Naive thymus-derived CD4-positive, alpha-beta T cell (primary cell): ENCODE data around the gene XYLT1. TPM values are rescaled to one million over a fixed set of nuclear protein-coding genes. Genes with fewer than 3 reads are reported as not detected.
A peak's percentile ranks its signal among the peaks of the same experiment; 100 is the strongest.

Experiments
- ATAC-seq: fragments of 150-1000 bp; cut with Tn5 transposase; 2 replicates; pipeline ENCODE4 v1.10.0; 2021; ENCODE audit warnings: mild to moderate bottlenecking, moderate library complexity
- CTCF ChIA-PET: fragments of 350-600 bp; sonication (Branson Sonifier 250); formaldehyde crosslinking; loops from one replicate; lab custom pipeline; 2021; ENCODE audit warnings: antibody characterized with exemption; lab: Charles Lee
- POLR2A ChIA-PET: fragments of 350-600 bp; sonication (Branson Sonifier 250); formaldehyde crosslinking; loops from one replicate; lab custom pipeline; 2021; ENCODE audit warnings: antibody characterized with exemption, inconsistent platforms; lab: Charles Lee
- DNase-seq, 9 donors: peaks; one replicate each; pipeline versions ENCODE4 v3.0.0 to v3.0.0-alpha.2; 2020 to 2022; ENCODE audit warnings: mixed read lengths in 1 of 9
- H3K27ac ChIP-seq: one replicate; pipeline ENCODE4 v1.7.0; 2013; ENCODE audit warnings: mild to moderate bottlenecking, low read depth, low read length, moderate library complexity
- H3K27me3 ChIP-seq, 2 donors: one replicate each; pipeline ENCODE4 v1.7.0; 2013; ENCODE audit warnings: low read length in 2 of 2, mild to moderate bottlenecking in 2 of 2, moderate library complexity in 2 of 2; ENCODE audit not compliant: control insufficient read depth in 2 of 2, insufficient read depth in 2 of 2
- H3K36me3 ChIP-seq, 3 experiments: 1 replicate in 2 of 3; 2 replicates in 1 of 3; pipeline ENCODE4 v1.7.0; 2013; ENCODE audit warnings: low read length in 3 of 3, mild to moderate bottlenecking in 3 of 3, moderate library complexity in 1 of 3; ENCODE audit not compliant: insufficient read depth in 3 of 3, control insufficient read depth in 2 of 3
- H3K4me1 ChIP-seq, 2 donors: one replicate each; pipeline ENCODE4 v1.7.0; 2013; ENCODE audit warnings: low read length in 2 of 2, mild to moderate bottlenecking in 2 of 2, moderate library complexity in 1 of 2; ENCODE audit not compliant: control insufficient read depth in 2 of 2, insufficient read depth in 2 of 2
- H3K4me3 ChIP-seq: 2 replicates; pipeline ENCODE4 v1.7.0; 2013; ENCODE audit warnings: mild to moderate bottlenecking, low read length
- H3K9me3 ChIP-seq, 3 experiments: 1 replicate in 2 of 3; 2 replicates in 1 of 3; pipeline ENCODE4 v1.7.0; 2013; ENCODE audit warnings: low read length in 3 of 3; ENCODE audit not compliant: control insufficient read depth in 2 of 3
- H3K27ac Mint-ChIP-seq, 9 donors: one replicate each; pipeline ENCODE4 v1.8.0; 2020 to 2022; ENCODE audit warnings: mixed read lengths in 9 of 9, mild to moderate bottlenecking in 8 of 9, moderate library complexity in 5 of 9, inconsistent platforms in 2 of 9
- H3K27me3 Mint-ChIP-seq, 5 donors: one replicate each; pipeline ENCODE4 v1.8.0; 2021 to 2022; ENCODE audit warnings: mixed read lengths in 5 of 5, mild to moderate bottlenecking in 1 of 5
- H3K36me3 Mint-ChIP-seq, 5 donors: one replicate each; pipeline ENCODE4 v1.8.0; 2020 to 2022; ENCODE audit warnings: mixed read lengths in 5 of 5, mild to moderate bottlenecking in 3 of 5, inconsistent platforms in 1 of 5
- H3K4me1 Mint-ChIP-seq, 7 donors: one replicate each; pipeline ENCODE4 v1.8.0; 2020 to 2022; ENCODE audit warnings: mixed read lengths in 7 of 7, mild to moderate bottlenecking in 3 of 7, inconsistent platforms in 1 of 7
- H3K4me3 Mint-ChIP-seq, 10 donors: one replicate each; pipeline ENCODE4 v1.8.0; 2020 to 2022; ENCODE audit warnings: mild to moderate bottlenecking in 10 of 10, mixed read lengths in 10 of 10, moderate library complexity in 6 of 10, inconsistent platforms in 2 of 10
- H3K9me3 Mint-ChIP-seq, 11 donors: one replicate each; pipeline ENCODE4 v1.8.0; 2020 to 2022; ENCODE audit warnings: mixed read lengths in 11 of 11, mild to moderate bottlenecking in 4 of 11, inconsistent platforms in 1 of 11, moderate library complexity in 1 of 11
- intact Hi-C, 2 donors: fragments of 100-400 bp; cut with micrococcal nuclease; formaldehyde crosslinking; loops; one replicate each; pipeline ENCODE4 v1.15.1; 2023
- polyA plus RNA-seq, 2 donors: library from polyadenylated mRNA; unstranded; fragments of 300-500 nt; fragmentation: Illumina TruSeq; gene quantifications; one replicate each; pipeline ENCODE4 v1.2.3, GENCODE V29; 2021
- total RNA-seq, 6 experiments: library from RNA in 5 of 6; stranded (reverse) in 5 of 6; gene quantifications; 1 replicate in 5 of 6; 2 replicates in 1 of 6; pipeline ENCODE4 v1.2.3 and lab custom pipeline; 2021 to 2026

Gene XYLT1
- total and polyA plus RNA-seq, 7 experiments from 2014 or later: 1.9 to 50.4 (median 37.9) TPM

- no peak overlapping the region for H3K4me3 ChIP-seq
- no peak overlapping the region for H3K4me3 Mint-ChIP-seq
- ChIA-PET CTCF (no interaction called here), POLR2A (no interaction called here)
- no peaks in the 10 kb centered on the region for H3K9me3 ChIP-seq
- peaks cover 44 to 81% (median 76%) of the 10 kb centered on the region in 7 donors for H3K4me1 Mint-ChIP-seq
- H3K27me3 ChIP-seq: no peaks in the 10 kb centered on the region
- peaks cover 9 to 65% (median 14%) of the 10 kb centered on the region in 5 donors for H3K36me3 Mint-ChIP-seq
- no peaks in the 10 kb centered on the region for H3K27me3 Mint-ChIP-seq
- H3K27ac Mint-ChIP-seq: peak overlapping the region in 3 of 9 donors; percentile 38 to 59 (median 41)
- H3K4me1 ChIP-seq: peaks cover 3 to 31% of the 10 kb centered on the region in 2 donors
- DNase-seq: no peak
- ATAC-seq: peak; percentile 20
- no peaks in the 10 kb centered on the region for H3K36me3 ChIP-seq
- intact Hi-C loops: loop anchor here in 1 of 2 donors (2.0 kb wide), 2 partner anchors 15 to 17 kb away; no protein-coding TSS in a partner anchor
- H3K27ac ChIP-seq: no peak overlapping the region
- peaks cover 0 to 2% (median 0%) of the 10 kb centered on the region in 11 donors for H3K9me3 Mint-ChIP-seq
These were observed 117.2 kb downstream of the XYLT1 start for GRCh38 chr16:17353561-17353960.

GRCh38 chr16:17351441-17352035 is 119.2 kb downstream of the XYLT1 start:
- no peaks in the 10 kb centered on the region for H3K27me3 Mint-ChIP-seq

GRCh38 chr16:17350207-17350606 is 120.6 kb downstream of the XYLT1 start:
- CTCF ChIA-PET: no interaction called here
- no peak overlapping the region for H3K27ac ChIP-seq

More at GRCh38 chr16:17351441-17352035, 119.2 kb downstream of the XYLT1 start:
- intact Hi-C loops: loop anchor here in 1 of 2 donors (2.0 kb wide), 2 partner anchors 15 to 17 kb away; no protein-coding TSS in a partner anchor
- no peaks in the 10 kb centered on the region for H3K27me3 ChIP-seq
- DNase-seq (peak in 1 of 9 donors; percentile 14), ATAC-seq (no peak)
- ChIA-PET CTCF (interaction anchor here (0.7 to 2.2 kb wide), 4 partner anchors 18 to 112 kb away, joined by 5 to 7 read pairs (median 6); no protein-coding TSS in a partner anchor), POLR2A (interaction anchor here (0.9 to 1.4 kb wide), 3 partner anchors 10 to 19 kb away, joined by 4 to 7 read pairs (median 6); no protein-coding TSS in a partner anchor)
- no peak overlapping the region for H3K27ac ChIP-seq
- peak overlapping the region in 4 of 10 donors; percentile 20 to 27 (median 24) for H3K4me3 Mint-ChIP-seq
- H3K36me3 ChIP-seq: no peaks in the 10 kb centered on the region
- peaks cover 46 to 82% (median 78%) of the 10 kb centered on the region in 7 donors for H3K4me1 Mint-ChIP-seq
- H3K9me3 ChIP-seq: no peaks in the 10 kb centered on the region
- H3K4me1 ChIP-seq: peaks cover 10 to 35% of the 10 kb centered on the region in 2 donors
- peak overlapping the region in 6 of 9 donors; percentile 47 to 90 (median 60) for H3K27ac Mint-ChIP-seq
- no peaks in the 10 kb centered on the region for H3K9me3 Mint-ChIP-seq
- H3K4me3 ChIP-seq: no peak overlapping the region
- H3K36me3 Mint-ChIP-seq: peaks cover 4 to 61% (median 10%) of the 10 kb centered on the region in 5 donors

GRCh38 chr16:17348826-17349225 is 121.9 kb downstream of the XYLT1 start:
- peaks cover 56 to 92% (median 82%) of the 10 kb centered on the region in 7 donors for H3K4me1 Mint-ChIP-seq
- intact Hi-C loops: loop anchor here in 1 of 2 donors (5.0 to 10.0 kb wide), 3 partner anchors 33 to 114 kb away; no protein-coding TSS in a partner anchor

More at GRCh38 chr16:17350207-17350606, 120.6 kb downstream of the XYLT1 start:
- Mint-ChIP-seq H3K27me3 (no peaks in the 10 kb centered on the region), H3K4me1 (peaks cover 49 to 90% (median 78%) of the 10 kb centered on the region in 7 donors), H3K9me3 (no peaks in the 10 kb centered on the region), H3K36me3 (peaks cover 4 to 58% (median 10%) of the 10 kb centered on the region in 5 donors), H3K4me3 (peak overlapping the region in 1 of 10 donors; percentile 14), H3K27ac (peak overlapping the region in 3 of 9 donors; percentile 15 to 62 (median 21))
- no peak for DNase-seq
- no peak overlapping the region for H3K4me3 ChIP-seq
- intact Hi-C loops: no loop called here
- H3K36me3 ChIP-seq: no peaks in the 10 kb centered on the region
- POLR2A ChIA-PET: interaction anchor here (1.3 kb wide), 1 partner anchor 11 kb away, joined by 6 read pairs; no protein-coding TSS in a partner anchor
- no peaks in the 10 kb centered on the region for H3K27me3 ChIP-seq
- peak; percentile 59 for ATAC-seq
- H3K4me1 ChIP-seq: peaks cover 14 to 44% of the 10 kb centered on the region in 2 donors
- no peaks in the 10 kb centered on the region for H3K9me3 ChIP-seq

GRCh38 chr16:17348042-17348783 is 122.5 kb downstream of the XYLT1 start:
- Histone ChIP-seq H3K27ac (no peak overlapping the region), H3K4me3 (no peak overlapping the region), H3K9me3 (no peaks in the 10 kb centered on the region), H3K36me3 (no peaks in the 10 kb centered on the region), H3K27me3 (no peaks in the 10 kb centered on the region), H3K4me1 (peaks cover 22 to 55% of the 10 kb centered on the region in 2 donors)
- intact Hi-C loops: loop anchor here in 1 of 2 donors (5.0 to 10.0 kb wide), 3 partner anchors 34 to 113 kb away; no protein-coding TSS in a partner anchor
- ChIA-PET CTCF (interaction anchor here (1.8 kb wide), 1 partner anchor 22 kb away, joined by 4 read pairs; no protein-coding TSS in a partner anchor), POLR2A (interaction anchor here (1.2 kb wide), 1 partner anchor 21 kb away, joined by 3 read pairs; no protein-coding TSS in a partner anchor)
- ATAC-seq (no peak), DNase-seq (no peak)
- H3K27me3 Mint-ChIP-seq: no peaks in the 10 kb centered on the region
- H3K4me1 Mint-ChIP-seq: peaks cover 57 to 93% (median 81%) of the 10 kb centered on the region in 7 donors
- peaks cover 0 to 47% (median 10%) of the 10 kb centered on the region in 5 donors for H3K36me3 Mint-ChIP-seq
- H3K27ac Mint-ChIP-seq: peak overlapping the region in 8 of 9 donors; percentile 66 to 98 (median 81)
- H3K4me3 Mint-ChIP-seq: peak overlapping the region in 7 of 10 donors; percentile 19 to 71 (median 59)
- no peaks in the 10 kb centered on the region for H3K9me3 Mint-ChIP-seq

More at GRCh38 chr16:17348826-17349225, 121.9 kb downstream of the XYLT1 start:
- Mint-ChIP-seq H3K36me3 (peaks cover 2 to 48% (median 10%) of the 10 kb centered on the region in 5 donors), H3K9me3 (no peaks in the 10 kb centered on the region), H3K27me3 (no peaks in the 10 kb centered on the region), H3K27ac (peak overlapping the region in 7 of 9 donors; percentile 39 to 98 (median 77)), H3K4me3 (peak overlapping the region in 7 of 10 donors; percentile 18 to 63 (median 36))
- Histone ChIP-seq H3K36me3 (no peaks in the 10 kb centered on the region), H3K4me3 (no peak overlapping the region), H3K9me3 (no peaks in the 10 kb centered on the region), H3K4me1 (peaks cover 16 to 49% of the 10 kb centered on the region in 2 donors), H3K27ac (no peak overlapping the region), H3K27me3 (no peaks in the 10 kb centered on the region)
- ChIA-PET CTCF (interaction anchor here (1.8 kb wide), 1 partner anchor 21 kb away, joined by 4 read pairs; no protein-coding TSS in a partner anchor), POLR2A (interaction anchor here (1.2 kb wide), 1 partner anchor 21 kb away, joined by 3 read pairs; no protein-coding TSS in a partner anchor)
- no peak for ATAC-seq
- DNase-seq: no peak
